Measurements from ENCODE around the gene HCRTR2. TPM values are rescaled to one million over a fixed set of nuclear protein-coding genes. Genes with fewer than 3 reads are reported as not detected.
"Not testable (repeated sequence)": the region's sequence is repeated elsewhere in the genome, so short reads cannot be mapped to it uniquely, and the experiment has no call there.

The HCRTR2 gene
- total and polyA plus RNA-seq, 12 donors, result 0.14 TPM; not detected in 11

- TF ChIP-seq, protein P1, sequence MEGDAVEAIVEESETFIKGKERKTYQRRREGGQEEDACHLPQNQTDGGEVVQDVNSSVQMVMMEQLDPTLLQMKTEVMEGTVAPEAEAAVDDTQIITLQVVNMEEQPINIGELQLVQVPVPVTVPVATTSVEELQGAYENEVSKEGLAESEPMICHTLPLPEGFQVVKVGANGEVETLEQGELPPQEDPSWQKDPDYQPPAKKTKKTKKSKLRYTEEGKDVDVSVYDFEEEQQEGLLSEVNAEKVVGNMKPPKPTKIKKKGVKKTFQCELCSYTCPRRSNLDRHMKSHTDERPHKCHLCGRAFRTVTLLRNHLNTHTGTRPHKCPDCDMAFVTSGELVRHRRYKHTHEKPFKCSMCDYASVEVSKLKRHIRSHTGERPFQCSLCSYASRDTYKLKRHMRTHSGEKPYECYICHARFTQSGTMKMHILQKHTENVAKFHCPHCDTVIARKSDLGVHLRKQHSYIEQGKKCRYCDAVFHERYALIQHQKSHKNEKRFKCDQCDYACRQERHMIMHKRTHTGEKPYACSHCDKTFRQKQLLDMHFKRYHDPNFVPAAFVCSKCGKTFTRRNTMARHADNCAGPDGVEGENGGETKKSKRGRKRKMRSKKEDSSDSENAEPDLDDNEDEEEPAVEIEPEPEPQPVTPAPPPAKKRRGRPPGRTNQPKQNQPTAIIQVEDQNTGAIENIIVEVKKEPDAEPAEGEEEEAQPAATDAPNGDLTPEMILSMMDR (IDR thresholded peaks at IDR 0.05), result no peak
- peaks cover 0 to 7% (median 0%) of the 10 kb centered on the region in 7 donors for H3K27me3 ChIP-seq
- H3K27ac ChIP-seq, result no peak overlapping the region
- DNase-seq (no peak), ATAC-seq (no peak)
- H3K36me3 ChIP-seq, result no peaks in the 10 kb centered on the region
- H3K4me1 ChIP-seq, result no peaks in the 10 kb centered on the region
- H3K9me3 ChIP-seq, result no peaks in the 10 kb centered on the region
- intact Hi-C loops (cut with DNase I), result no loop called here
- 77 to 81% methylated on average over 4 of the region's 4 CpGs for WGBS, 2 donors
- no peak overlapping the region for H3K4me3 ChIP-seq
These were observed 36.2 kb upstream of the HCRTR2 start for GRCh38 chr6:55137929-55138693.

DNA sequence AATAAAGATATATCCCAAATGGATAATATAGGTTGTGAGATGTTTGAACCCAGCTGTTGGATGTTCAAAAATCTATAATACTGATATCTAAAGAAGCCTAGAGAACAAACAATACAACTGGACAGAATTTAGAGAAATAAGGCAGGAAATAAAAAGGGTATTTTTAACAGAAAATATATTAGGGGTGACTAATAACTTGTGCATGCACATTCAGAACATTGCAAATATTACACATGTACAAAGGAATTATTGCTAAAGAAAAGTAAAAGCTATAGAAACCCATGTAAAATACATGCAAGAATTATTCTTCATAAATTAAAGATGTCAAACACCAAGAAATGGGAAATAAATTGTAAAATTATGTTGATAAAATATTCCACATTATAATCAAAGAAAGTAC, 32.7 kb upstream of the HCRTR2 start:
- TF ChIP-seq, protein P1 (IDR thresholded peaks at IDR 0.05), result no peak
- Histone ChIP-seq H3K9me3 (no peaks in the 10 kb centered on the region), H3K4me3 (no peak overlapping the region), H3K27ac (no peak overlapping the region), H3K4me1 (no peaks in the 10 kb centered on the region), H3K27me3 (no peaks in the 10 kb centered on the region), H3K36me3 (no peaks in the 10 kb centered on the region)
- DNase-seq (no peak), ATAC-seq (no peak)
- intact Hi-C loops (cut with DNase I), result no loop called here

DNA sequence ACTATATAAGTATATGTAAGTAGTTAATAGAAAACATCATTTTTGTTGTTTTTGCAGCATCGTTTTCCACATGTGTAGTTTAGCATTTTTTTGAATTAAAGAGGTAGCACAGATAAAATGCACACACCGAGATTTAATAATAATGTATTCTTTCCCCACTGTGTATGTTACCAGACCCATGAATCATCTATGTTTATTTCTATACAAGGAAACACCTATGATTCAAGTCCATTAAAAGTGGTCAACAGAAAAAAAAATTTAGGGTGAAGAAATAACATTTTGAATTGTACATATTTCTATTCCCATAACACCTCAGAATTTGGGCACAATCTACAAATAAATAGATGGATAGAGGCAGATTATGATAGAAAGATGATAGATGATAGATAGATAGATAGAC, 31.7 kb upstream of the HCRTR2 start:
- 66 to 69% methylated on average over 2 of the region's 2 CpGs for WGBS, 2 donors

DNA sequence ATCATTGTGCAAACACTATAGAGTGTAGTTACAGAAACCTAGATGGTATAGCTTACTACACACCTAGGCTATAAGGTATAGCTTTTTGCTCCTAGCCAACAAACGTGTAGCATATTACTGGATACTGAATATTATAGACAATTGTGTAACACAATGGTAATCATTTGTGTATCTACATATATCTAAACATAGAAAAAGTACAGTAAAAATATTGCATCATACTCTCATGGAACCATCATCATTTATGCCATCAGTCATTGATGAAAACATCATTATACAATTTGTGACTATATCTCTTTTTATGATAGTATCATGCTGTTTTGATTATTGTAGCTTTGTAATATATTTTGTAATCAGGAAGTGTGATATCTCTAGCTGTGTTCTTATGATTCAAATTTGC, 21.0 kb upstream of the HCRTR2 start:
- no peak overlapping the region for H3K4me3 ChIP-seq
- H3K27me3 ChIP-seq, result no peaks in the 10 kb centered on the region
- TF ChIP-seq, protein P1 (IDR thresholded peaks at IDR 0.05), result no peak
- H3K4me1 ChIP-seq, result no peaks in the 10 kb centered on the region
- ATAC-seq, result no peak
- 57 to 61% methylated on average over 1 of the region's 1 CpG for WGBS, 2 donors
- intact Hi-C loops (cut with DNase I), result no loop called here
- H3K9me3 ChIP-seq, result peaks cover 0 to 27% (median 0%) of the 10 kb centered on the region in 11 donors
- no peaks in the 10 kb centered on the region for H3K36me3 ChIP-seq
- no peak overlapping the region for H3K27ac ChIP-seq
- DNase-seq, result no peak

More for the DNA sequence above, 31.7 kb upstream of the HCRTR2 start:
- Histone ChIP-seq H3K9me3 (no peaks in the 10 kb centered on the region), H3K4me1 (no peaks in the 10 kb centered on the region), H3K36me3 (no peaks in the 10 kb centered on the region), H3K27me3 (no peaks in the 10 kb centered on the region), H3K27ac (no peak overlapping the region), H3K4me3 (no peak overlapping the region)
- TF ChIP-seq, protein P1 (IDR thresholded peaks at IDR 0.05), result no peak
- DNase-seq (no peak), ATAC-seq (no peak)
- intact Hi-C loops (cut with DNase I), result no loop called here

DNA sequence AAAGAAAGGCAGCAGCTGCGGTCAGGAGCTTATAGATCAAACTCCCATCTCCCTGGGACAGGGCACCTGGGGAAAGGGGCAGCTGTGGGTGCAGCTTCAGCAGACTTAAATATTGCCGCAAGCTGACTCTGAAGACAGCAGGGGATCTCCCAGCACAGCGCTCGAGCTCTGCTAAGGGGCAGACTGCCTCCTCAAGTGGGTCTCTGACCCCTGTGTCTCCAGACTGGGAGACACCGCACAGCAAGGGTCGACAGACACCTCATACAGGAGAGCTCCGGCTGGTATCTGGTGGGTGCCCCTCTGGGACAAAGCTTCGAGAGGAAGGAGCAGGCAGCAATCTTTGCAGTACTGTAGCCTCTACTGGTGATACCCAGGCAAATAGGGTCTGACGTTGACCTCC, 15.5 kb upstream of the HCRTR2 start:
- DNase-seq; ATAC-seq; H3K4me1 ChIP-seq; H3K27ac ChIP-seq; H3K36me3 ChIP-seq; intact Hi-C loops (cut with DNase I); H3K27me3 ChIP-seq; H3K4me3 ChIP-seq: not testable (repeated sequence)
- peaks cover 0 to 44% (median 0%) of the 10 kb centered on the region in 11 donors for H3K9me3 ChIP-seq
- WGBS, 2 donors, result 84 to 86% methylated on average over 9 of the region's 9 CpGs

Data from heart right ventricle (tissue), 16 donors.